GM19395 (cell line): Measurements from ENCODE around the gene C1QL3.

Experiments used
- ATAC-seq: cut with Tn5 transposase; IDR thresholded peaks from one replicate; pipeline ENCODE4 v1.9.1; 2021; ENCODE audit warnings: mild to moderate bottlenecking, moderate library complexity; ENCODE audit not compliant: unreplicated experiment

C1QL3 gene

DNA sequence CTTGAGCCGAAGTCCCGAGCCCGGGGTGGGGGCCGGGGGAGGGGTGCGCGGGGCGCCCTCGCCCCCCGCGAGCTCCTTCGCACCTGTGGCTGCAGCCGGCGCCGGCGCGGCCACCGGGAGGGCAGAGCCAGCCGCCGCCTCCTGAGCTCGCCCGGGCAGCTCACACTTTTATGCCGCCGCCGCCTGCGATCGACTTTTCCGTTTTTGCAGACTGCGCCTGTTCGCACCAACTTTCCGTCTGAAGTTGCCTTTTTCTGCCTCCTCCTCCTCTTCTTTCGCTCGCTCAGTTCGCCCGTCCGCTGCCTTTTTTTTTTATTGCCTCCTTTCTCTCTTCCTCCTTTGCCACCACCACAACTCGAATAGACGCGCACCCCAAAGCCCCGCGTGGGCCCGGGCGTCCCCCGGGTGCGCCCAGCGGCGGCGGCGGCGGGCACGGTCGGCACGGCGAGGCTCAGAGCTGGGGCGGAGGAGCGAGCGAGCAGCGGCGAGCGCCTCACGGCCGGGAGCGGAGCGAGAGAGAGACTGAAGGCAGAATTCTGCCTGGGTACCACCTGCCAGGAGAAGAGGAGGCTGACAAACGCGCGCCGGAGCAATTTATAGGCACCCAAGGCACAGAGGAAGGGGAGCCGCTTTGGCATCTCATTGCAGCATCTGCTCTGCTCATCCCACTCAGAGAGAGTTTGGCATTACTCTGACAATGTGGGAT, at the start of gene C1QL3:
Gene C1QL3 (minus strand): TSS at position 569 of the 706 bp plus-strand sequence. CDS start 814 bp downstream, outside the sequence.
- peak; percentile 42 for ATAC-seq

GRCh38 chr10:16570731-16571130, 49.1 kb upstream of the C1QL3 start:
- ATAC-seq = peak; percentile 95

DNA sequence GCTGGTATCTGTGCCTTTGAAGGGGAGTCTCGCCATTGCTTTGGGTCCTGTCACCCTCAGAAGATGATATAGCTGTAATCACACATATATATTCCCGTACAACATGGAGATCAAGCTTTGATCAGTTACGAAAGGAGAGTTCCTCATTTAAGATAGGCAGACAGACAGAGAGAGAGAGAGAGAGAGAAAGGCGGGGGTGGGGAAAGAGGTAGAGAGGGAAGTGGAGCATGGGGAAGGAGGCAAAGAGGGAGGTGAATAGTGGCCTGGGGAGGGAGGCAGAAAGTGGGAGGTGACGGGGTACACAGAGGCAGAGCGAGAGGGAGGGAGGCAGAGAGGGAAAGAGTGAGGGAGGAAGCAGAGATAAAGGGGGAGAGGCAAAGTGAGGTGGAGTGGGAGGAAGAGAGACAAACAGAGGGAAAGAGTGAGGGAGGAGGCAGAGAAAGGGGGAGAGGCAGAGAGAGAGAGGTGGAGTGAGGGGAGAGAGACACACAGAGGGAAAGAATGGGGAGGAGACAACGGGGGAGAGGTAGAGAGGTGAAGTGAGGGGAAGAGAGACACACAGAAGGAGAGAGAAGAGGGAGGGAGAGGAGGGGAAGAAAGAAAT, 44.6 kb upstream of the C1QL3 start:
- ATAC-seq = no peak

DNA sequence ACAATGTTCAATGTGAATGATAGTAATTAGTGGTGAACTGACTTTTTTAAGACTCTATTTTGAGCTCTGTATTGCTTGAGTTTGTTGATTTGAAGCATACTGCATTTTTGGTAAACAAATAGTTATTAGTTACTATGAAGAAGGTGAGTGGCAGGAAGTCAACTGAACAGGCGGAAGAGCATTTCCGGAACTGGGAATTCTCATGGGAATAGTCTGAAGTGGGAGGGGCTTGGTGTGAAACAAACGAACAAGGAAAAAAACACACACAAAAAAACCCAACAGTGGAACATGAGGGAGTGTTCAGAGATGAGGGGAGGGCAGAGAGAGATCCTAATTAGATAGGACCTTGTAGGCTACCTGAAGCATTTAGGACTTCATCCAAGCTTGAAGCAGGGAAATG, 43.9 kb upstream of the C1QL3 start:
- ATAC-seq = no peak

DNA sequence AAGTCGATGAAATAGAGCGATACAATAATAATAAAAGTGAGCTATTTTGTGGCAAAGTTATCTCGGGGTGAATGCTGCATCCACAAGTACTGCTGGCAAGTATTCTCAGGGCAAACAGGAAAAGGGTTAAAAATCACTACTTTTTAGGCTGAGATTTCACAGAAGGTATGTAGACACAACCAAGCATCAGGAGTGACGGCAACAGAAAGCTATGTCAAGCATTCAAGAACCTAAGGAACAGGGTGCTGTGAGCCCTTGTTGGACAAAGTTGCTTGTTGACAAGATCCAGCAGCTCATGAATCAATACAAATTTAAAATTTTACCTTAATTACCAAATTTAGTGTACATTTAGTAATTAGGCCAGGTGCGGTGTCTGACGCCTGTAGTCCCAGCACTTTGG, 41.2 kb upstream of the C1QL3 start:
- no peak for ATAC-seq

GRCh38 chr10:16559236-16559773, 37.6 kb upstream of the C1QL3 start:
- no peak for ATAC-seq

GRCh38 chr10:16547973-16548372, 26.3 kb upstream of the C1QL3 start:
- ATAC-seq = no peak

DNA sequence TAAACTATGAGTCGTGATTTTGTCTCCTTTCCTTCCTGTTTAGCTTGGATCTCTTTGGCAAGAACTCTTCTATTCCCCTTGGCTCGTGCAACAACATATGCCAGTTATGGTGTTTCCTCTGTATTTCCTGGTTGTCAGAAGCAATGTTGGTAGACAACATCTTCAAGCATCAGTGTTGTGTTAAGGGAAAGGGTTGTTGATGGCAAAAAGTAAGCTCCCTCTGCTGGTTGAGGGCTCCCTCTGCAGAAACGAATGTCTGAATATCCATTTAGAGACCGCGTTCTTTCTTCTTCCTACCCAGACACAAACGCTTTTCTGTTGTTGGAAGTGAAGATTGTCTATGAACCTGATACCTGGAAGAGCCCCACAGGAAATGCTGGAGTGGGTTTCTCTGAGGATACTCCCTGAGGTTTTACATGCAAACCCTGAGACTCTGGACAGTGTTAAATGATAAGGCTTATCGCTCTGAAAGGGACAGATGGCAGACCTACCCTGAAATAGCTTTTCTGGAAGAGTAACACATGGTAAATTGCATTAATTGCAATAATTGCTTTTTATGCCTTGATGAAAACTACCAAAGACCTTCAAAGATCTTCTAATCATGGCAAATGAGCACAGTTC, 23.5 kb upstream of the C1QL3 start:
- no peak for ATAC-seq

DNA sequence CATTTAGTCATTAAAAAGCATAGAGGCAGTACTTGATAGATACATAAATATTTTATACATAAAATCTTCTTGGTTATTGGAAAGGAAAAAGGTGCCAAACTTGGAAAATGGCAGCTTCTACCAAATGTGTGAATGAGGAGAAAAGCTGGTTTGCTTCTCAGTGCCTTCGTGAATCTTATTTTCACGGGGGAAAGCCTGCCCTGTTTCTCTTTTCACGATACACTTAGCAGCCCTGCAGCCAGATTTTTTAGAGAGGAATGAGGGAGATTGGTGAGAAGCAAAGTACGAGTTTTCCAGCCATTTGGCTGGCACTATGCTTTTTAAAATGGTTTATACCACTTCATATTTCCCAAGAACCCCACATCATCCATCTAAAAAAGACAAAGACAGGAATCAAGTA, 22.9 kb upstream of the C1QL3 start:
- ATAC-seq = no peak

GRCh38 chr10:16544099-16544498, 22.4 kb upstream of the C1QL3 start:
- ATAC-seq = no peak

DNA sequence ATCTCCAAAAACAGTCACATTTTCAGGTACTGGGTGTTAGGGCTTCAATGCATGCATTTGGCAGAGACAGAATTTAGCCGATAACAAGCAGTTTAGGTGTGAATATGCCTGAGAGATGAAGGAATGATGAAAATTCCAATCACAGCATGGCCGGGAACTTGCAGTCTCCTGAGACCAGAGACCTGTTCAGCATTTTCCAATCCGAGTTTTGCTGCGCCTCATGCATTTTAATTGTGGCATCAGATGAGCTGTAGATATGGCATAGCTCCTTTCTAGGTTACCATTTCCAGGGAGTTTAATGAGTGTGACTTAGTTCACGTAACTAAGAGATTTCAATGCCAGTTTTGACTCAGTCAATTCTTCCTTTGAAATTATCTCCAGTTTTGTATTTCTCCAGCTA, 14.5 kb upstream of the C1QL3 start:
- no peak for ATAC-seq

DNA sequence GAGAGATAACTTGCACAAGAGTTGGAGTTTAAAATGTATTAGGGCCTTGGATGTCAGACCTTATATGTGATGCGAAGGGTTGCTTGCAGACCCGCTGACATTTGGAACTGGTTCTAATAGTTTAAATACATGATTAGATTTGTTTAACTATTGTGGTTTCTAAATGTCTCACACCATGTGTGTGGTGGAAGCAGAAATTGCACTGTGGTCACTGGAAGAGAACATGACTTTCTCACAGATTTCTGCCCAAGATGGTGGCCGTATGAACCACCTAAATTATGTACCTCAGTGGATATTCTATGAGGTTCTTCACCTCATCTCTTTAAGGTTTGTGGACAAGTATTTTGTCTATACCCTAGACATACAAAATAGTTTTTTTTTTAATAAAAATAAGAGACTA, 8.2 kb upstream of the C1QL3 start:
- ATAC-seq = no peak

DNA sequence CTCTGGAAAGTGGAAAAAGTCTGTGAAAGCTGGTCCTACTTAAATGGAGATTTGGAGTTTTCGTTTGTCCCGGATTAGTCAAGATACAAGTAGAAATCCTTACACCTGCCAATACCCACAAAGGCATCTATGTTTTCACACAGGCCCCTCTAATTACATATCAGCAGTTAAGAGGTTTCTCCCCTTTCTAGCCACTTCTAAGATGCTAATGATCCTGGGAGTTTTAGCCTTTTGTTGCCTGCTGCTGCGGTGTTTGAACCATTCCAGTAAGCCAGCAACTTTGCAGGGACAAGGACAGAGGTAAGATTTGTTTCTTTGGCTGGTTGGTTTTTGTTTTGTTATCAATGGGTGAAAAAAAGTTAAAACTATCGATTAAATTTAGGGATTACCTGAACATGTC, 5.8 kb upstream of the C1QL3 start:
- no peak for ATAC-seq

DNA sequence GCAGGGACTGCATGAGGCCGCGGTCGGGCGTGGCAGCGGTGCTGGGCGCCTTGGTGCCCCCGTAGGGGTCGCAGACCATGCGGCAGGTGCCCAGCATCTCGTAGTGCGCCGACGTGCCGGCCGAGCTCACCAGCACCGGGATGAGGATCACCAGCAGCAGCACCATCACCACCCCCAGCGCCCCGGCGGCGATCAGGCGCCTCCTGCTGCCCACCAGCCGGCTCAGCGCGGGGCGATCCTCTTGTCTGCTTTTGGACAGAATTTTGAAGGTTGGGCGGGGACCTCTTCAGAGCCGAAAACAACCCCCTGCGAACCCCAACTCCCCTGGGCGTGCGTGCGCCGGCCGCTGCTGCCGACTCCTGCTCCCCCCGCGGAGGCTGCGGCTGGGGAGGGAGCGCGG, 779 bp downstream of the C1QL3 start:
- peak; percentile 52 for ATAC-seq

- ATAC-seq = peak; percentile 32
Observed at GRCh38 chr10:16519908-16520861, 1.5 kb downstream of the C1QL3 start.

GRCh38 chr10:16519250-16519907, 2.3 kb downstream of the C1QL3 start:
- ATAC-seq = no peak

DNA sequence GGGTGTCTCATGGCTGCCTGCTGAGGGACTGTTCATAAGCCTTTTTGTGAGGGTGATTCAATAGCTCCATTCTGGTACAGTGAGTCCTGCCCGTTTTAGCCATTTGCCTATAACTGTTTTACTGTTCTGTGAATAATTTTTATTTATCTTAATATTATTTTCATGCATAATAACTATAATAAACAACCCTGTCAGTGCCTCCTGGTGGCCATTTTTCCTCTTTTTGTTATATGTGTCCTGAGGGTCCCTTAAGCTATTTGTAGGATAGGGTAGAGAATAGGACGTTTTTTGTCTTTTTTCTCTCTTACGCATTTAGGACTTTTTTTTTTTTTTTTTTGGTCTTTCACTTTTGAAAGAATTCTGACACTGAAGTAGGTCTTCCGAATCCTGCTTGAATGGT, 2.9 kb downstream of the C1QL3 start:
- ATAC-seq = no peak

DNA sequence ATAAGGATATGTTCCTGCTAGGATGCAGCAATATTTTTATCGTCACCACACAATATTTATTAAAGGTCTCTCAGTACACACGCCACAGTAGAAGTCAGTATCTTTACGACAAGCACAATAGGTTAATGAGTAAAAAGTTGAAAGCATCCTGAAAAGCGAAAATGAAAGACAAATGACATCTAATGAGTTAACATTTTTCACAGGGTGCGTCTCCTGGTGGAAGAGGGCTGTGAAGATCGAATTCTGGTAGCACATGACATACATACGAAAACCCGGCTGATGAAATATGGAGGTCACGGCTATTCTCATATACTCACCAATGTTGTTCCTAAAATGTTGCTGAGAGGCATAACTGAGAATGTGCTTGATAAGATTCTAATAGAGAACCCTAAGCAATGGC, 10.8 kb downstream of the C1QL3 start:
- no peak for ATAC-seq

DNA sequence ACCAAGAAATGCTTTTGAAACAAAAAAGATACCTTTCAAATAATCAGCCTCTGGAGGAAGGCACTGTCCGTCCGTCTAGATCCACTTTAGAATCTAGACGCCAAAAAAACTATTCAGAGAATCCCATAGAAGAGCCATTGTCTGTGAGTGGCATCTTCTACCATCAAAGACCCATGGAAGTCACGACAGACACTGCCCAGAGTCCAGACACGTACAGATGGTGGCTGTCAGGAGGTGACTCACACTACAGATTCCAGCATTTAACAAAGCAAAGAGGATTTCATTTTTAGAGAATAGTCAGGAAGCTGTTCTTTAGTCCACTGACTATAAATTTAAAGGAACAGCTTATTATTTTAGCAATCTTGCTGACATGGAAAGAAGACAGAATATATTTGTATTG, 11.7 kb downstream of the C1QL3 start:
- no peak for ATAC-seq

DNA sequence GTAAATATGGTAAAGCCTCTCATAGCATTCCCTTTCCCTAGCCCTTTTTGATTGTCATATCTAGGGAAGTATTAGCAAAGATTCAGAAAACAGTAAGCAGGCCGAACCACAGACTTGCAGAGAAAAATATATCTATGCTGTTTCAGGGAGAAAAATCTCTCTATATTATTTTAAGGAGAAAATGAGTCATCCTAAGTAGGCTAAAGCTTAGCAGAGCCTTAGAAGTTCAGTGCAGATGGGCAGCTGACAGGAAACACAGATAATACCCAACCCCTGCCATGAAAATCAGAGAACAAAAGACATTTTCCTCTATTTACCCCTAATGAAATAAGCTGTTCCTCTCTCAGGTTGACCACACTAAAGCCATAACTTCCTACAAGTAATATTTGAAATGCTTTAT, 16.5 kb downstream of the C1QL3 start:
- no peak for ATAC-seq
